Central memory CD8-positive, alpha-beta T cell (primary cell): ENCODE data around the gene RUFY1.
"Not testable (repeated sequence)": the region's sequence is repeated elsewhere in the genome, so short reads cannot be mapped to it uniquely, and the experiment has no call there.

Experiments used
- ATAC-seq: fragments of 150-1000 bp; cut with Tn5 transposase; replicated peaks from 2 replicates; pipeline ENCODE4 v1.10.0; 2022; ENCODE audit warnings: mild to moderate bottlenecking, moderate FRiP score, moderate number of reproducible peaks; ENCODE audit not compliant: poor library complexity, severe bottlenecking; ENCODE audit errors: extremely low read depth
- DNase-seq, 2 donors: peaks; one replicate each; pipeline ENCODE4 v3.0.0; 2021; ENCODE audit warnings: low spot score in 2 of 2
- H3K27ac Mint-ChIP-seq: one replicate; pipeline ENCODE4 v1.8.0; 2022; ENCODE audit warnings: low read depth, mild to moderate bottlenecking, moderate library complexity, mixed read lengths
- H3K27me3 Mint-ChIP-seq: one replicate; pipeline ENCODE4 v1.8.0; 2022; ENCODE audit warnings: mixed read lengths
- H3K36me3 Mint-ChIP-seq: one replicate; pipeline ENCODE4 v1.8.0; 2022; ENCODE audit warnings: mild to moderate bottlenecking, moderate library complexity, mixed read lengths; ENCODE audit not compliant: insufficient read depth
- H3K4me1 Mint-ChIP-seq: one replicate; pipeline ENCODE4 v1.8.0; 2022; ENCODE audit warnings: mixed read lengths
- H3K4me3 Mint-ChIP-seq: one replicate; pipeline ENCODE4 v1.8.0; 2022; ENCODE audit warnings: mild to moderate bottlenecking, moderate library complexity, mixed read lengths
- H3K9me3 Mint-ChIP-seq: one replicate; pipeline ENCODE4 v1.8.0; 2022; ENCODE audit warnings: mixed read lengths

The RUFY1 gene

GRCh38 chr5:179649166-179649703, 98.9 kb downstream of the RUFY1 start:
- DNase-seq, H3K4me1 Mint-ChIP-seq, H3K9me3 Mint-ChIP-seq, H3K36me3 Mint-ChIP-seq, ATAC-seq, H3K4me3 Mint-ChIP-seq, H3K27me3 Mint-ChIP-seq, H3K27ac Mint-ChIP-seq: not testable (repeated sequence)

- H3K9me3 Mint-ChIP-seq, H3K27me3 Mint-ChIP-seq, H3K27ac Mint-ChIP-seq, H3K4me3 Mint-ChIP-seq, H3K4me1 Mint-ChIP-seq, DNase-seq, ATAC-seq, H3K36me3 Mint-ChIP-seq: not testable (repeated sequence)
Measured at GRCh38 chr5:179650245-179650644, 99.9 kb downstream of the RUFY1 start.

- not testable (repeated sequence) for H3K4me1 Mint-ChIP-seq, DNase-seq, H3K27ac Mint-ChIP-seq
Measured at GRCh38 chr5:179653135-179653534, 102.8 kb downstream of the RUFY1 start.

GRCh38 chr5:179657302-179658178, 107.2 kb downstream of the RUFY1 start:
- DNase-seq, H3K27ac Mint-ChIP-seq, H3K4me1 Mint-ChIP-seq, H3K27me3 Mint-ChIP-seq, H3K4me3 Mint-ChIP-seq, H3K36me3 Mint-ChIP-seq, H3K9me3 Mint-ChIP-seq: not testable (repeated sequence)
- ATAC-seq: peak; percentile 96

More at GRCh38 chr5:179653135-179653534, 102.8 kb downstream of the RUFY1 start:
- H3K4me3 Mint-ChIP-seq, H3K36me3 Mint-ChIP-seq, H3K27me3 Mint-ChIP-seq, ATAC-seq, H3K9me3 Mint-ChIP-seq: not testable (repeated sequence)

- not testable (repeated sequence) for H3K27me3 Mint-ChIP-seq, H3K9me3 Mint-ChIP-seq, H3K27ac Mint-ChIP-seq, H3K36me3 Mint-ChIP-seq, DNase-seq, H3K4me1 Mint-ChIP-seq
- H3K4me3 Mint-ChIP-seq: peak overlapping the region; percentile 55
- peak; percentile 75 for ATAC-seq
Measured at GRCh38 chr5:179658179-179658856, 108.0 kb downstream of the RUFY1 start.
